Ectodermal cell (in vitro differentiated cells): Measurements from ENCODE around the gene GALNT13.

Experiments
- H3K27ac ChIP-seq: 2 replicates; pipeline ENCODE4 v1.7.0; 2013; ENCODE audit warnings: mild to moderate bottlenecking, low read depth, low read length; ENCODE audit not compliant: insufficient read depth, poor library complexity, severe bottlenecking
- H3K27me3 ChIP-seq: 2 replicates; pipeline ENCODE4 v1.7.0; 2013; ENCODE audit warnings: mild to moderate bottlenecking, low read length; ENCODE audit not compliant: insufficient read depth, control insufficient read depth, poor library complexity, severe bottlenecking
- H3K36me3 ChIP-seq: one replicate; pipeline ENCODE4 v1.7.0; 2013; ENCODE audit warnings: low read length; ENCODE audit not compliant: control insufficient read depth, insufficient read depth
- H3K4me1 ChIP-seq: one replicate; pipeline ENCODE4 v1.7.0; 2013; ENCODE audit warnings: low read length; ENCODE audit not compliant: control insufficient read depth, insufficient read depth
- H3K4me3 ChIP-seq: 2 replicates; pipeline ENCODE4 v1.7.0; 2013; ENCODE audit warnings: low read depth, low read length, control low read depth; ENCODE audit not compliant: insufficient read depth
- H3K9me3 ChIP-seq: 2 replicates; pipeline ENCODE4 v1.7.0; 2013; ENCODE audit warnings: mild to moderate bottlenecking, low read length, moderate library complexity; ENCODE audit not compliant: control insufficient read depth
- WGBS, 2 experiments: methylation state at CpG; one replicate each; pipeline ENCODE4 v1.1.7; 2013; ENCODE audit warnings: missing lambda C conversion rate in 2 of 2; 5-methylcytosine and 5-hydroxymethylcytosine counted together

Gene GALNT13

DNA sequence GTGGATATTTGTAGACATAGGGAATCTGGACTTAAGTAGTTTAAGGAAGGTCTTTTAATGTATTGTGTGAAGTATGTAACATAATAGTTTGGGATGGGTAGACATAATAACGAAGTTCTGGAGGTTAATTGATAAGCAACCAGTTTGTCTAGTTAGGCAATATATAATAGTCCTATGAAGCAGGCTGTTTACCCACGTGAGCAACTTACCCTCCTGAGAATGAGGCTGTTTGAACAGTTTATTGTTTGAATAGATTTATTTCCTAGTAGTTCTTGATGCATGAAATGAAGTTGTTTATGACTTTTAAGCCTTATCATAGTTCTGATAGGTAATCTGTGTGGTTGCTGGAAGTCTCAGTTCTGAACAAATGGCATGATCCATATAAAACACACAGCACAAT, 361.5 kb downstream of the GALNT13 start:
- H3K27ac ChIP-seq: no peak overlapping the region
- no peaks in the 10 kb centered on the region for H3K9me3 ChIP-seq
- no peak overlapping the region for H3K4me3 ChIP-seq
- H3K36me3 ChIP-seq: no peaks in the 10 kb centered on the region
- WGBS, 2 experiments: 91 to 94% methylated on average over 2 of the region's 2 CpGs
- H3K4me1 ChIP-seq: no peaks in the 10 kb centered on the region
- H3K27me3 ChIP-seq: no peaks in the 10 kb centered on the region

DNA sequence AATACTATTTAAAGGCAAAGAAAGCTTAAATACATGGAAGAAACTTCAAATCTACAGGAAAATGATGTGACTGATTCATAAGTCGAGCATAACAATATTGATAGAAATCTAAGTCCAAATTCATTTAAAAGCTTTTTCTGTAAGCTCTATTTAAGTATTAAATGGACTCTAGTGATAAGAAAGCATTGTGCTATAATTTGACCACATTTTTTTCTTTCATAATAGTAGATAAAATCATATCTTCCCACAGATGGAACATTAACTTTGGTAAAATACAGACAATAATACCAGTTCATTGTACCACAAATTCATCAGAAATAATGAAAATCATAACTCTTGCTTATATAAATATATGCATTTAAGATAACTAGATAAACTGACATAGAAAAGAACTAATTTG, 366.5 kb downstream of the GALNT13 start:
- WGBS, 2 experiments: no CpG with 5 or more reads among the region's 1 CpG
- Histone ChIP-seq H3K4me1 (no peaks in the 10 kb centered on the region), H3K27ac (no peak overlapping the region), H3K27me3 (no peaks in the 10 kb centered on the region), H3K4me3 (no peak overlapping the region), H3K9me3 (no peaks in the 10 kb centered on the region), H3K36me3 (no peaks in the 10 kb centered on the region)

DNA sequence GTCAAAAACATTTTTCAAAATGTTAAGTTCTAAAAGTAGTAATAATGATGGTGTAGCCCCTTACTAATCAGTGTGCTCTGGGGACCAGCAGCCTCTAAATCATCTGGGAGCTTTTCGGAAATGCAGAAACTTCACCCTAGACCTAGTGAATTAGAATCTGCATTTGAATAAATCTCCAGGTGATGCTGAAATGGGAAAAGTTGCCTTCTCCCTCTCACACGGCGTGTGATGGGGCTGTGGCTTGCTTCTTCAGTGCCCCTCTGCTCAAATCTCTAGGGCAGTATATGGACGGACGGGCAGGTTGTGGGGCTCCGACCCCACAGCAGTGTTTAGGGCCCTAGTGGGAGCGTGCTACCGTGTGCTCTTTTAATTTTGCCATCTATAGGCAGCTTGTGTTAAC, 368.6 kb downstream of the GALNT13 start:
- H3K9me3 ChIP-seq: no peaks in the 10 kb centered on the region
- no peak overlapping the region for H3K4me3 ChIP-seq
- 88 to 90% methylated on average over 8 of the region's 8 CpGs for WGBS, 2 experiments
- H3K4me1 ChIP-seq: no peaks in the 10 kb centered on the region
- no peaks in the 10 kb centered on the region for H3K27me3 ChIP-seq
- no peaks in the 10 kb centered on the region for H3K36me3 ChIP-seq
- H3K27ac ChIP-seq: no peak overlapping the region

DNA sequence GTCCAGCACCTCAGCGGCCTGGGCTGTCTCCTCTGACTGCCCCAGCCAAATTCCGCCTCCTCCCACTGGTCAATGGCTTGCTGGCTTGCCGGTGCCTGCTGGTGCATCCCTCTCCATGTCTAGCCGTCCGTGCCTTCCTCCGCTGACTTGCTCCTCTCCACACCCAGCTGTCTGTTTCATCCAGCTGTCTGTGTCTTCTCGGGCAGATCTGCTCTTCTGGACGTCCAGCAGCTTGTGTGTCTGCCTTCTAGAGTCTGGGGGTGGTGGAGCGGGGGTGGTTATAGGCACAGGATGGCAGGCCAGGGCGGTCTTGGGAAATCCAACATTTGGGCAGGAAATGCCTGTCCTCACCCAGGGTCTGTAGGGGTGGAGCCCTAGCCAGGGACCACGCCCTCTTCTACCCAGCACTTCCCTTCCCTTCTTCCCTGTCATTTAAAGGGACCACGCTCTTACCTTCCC, 369.2 kb downstream of the GALNT13 start:
- WGBS, 2 experiments: 90 to 94% methylated on average over 12 of the region's 12 CpGs
- Histone ChIP-seq H3K27me3 (no peaks in the 10 kb centered on the region), H3K36me3 (no peaks in the 10 kb centered on the region), H3K4me1 (no peaks in the 10 kb centered on the region), H3K9me3 (no peaks in the 10 kb centered on the region), H3K4me3 (no peak overlapping the region), H3K27ac (no peak overlapping the region)

DNA sequence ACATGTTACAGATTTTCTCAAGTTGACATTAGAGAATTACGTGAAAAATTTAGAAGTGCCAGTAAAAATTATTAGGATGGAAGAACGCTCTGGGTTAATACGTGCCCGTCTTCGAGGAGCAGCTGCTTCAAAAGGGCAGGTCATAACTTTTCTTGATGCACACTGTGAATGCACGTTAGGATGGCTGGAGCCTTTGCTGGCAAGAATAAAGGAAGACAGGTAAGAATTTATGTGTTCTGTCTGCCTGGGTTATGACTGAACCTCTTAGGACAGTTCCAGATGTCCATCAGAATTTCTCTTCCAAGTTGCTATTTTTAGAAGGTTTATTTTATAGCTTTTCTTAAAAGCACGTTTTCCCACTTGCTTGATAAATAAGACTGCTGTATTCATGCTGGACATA, 371.0 kb downstream of the GALNT13 start:
- Histone ChIP-seq H3K4me3 (no peak overlapping the region), H3K9me3 (no peaks in the 10 kb centered on the region), H3K36me3 (no peaks in the 10 kb centered on the region), H3K27ac (no peak overlapping the region), H3K27me3 (no peaks in the 10 kb centered on the region), H3K4me1 (no peaks in the 10 kb centered on the region)
- WGBS, 2 experiments: 93 to 94% methylated on average over 7 of the region's 7 CpGs

DNA sequence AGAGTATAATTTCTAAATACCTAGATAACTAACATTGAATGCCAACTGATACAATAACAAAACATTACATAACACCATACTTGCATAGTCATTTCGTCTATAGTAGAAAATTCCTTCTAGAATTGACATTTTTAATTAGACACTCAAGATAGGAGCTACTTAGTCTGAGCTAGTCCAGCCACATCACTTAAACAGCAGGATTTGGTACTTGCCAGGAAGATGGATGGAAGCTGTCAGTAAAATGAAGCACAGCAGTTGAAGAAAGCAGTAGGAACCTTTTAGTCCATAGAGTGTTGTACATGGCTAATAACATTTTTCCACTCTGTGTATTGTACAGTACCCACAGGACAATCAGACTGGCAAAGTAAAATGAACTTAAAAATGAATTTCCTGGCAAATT, 372.0 kb downstream of the GALNT13 start:
- Histone ChIP-seq H3K9me3 (no peaks in the 10 kb centered on the region), H3K36me3 (no peaks in the 10 kb centered on the region), H3K4me3 (no peak overlapping the region), H3K4me1 (no peaks in the 10 kb centered on the region), H3K27me3 (no peaks in the 10 kb centered on the region), H3K27ac (no peak overlapping the region)
- 73 to 85% methylated on average over 1 of the region's 1 CpG for WGBS, 2 experiments

DNA sequence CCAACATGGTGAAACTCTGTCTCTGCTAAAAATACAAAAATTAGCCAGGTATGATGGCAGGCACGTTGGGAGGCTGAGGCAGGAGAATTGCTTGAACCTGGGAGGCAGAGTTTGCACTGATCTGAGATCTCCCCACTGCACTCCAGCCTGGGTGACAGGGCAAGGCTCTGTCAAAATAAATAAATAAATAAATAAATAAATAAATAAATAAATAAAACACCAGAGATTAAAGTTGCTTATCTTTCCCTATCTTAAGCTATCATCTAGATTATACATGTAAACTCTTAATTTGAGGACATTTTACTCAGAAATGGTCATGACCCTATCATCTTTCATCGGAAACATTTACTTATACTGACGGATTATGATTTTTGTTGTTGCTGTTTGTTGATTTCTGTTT, 373.2 kb downstream of the GALNT13 start:
- WGBS, 2 experiments: 75 to 96% methylated on average over 1 to 3 of the region's 3 CpGs
- Histone ChIP-seq H3K9me3 (no peaks in the 10 kb centered on the region), H3K4me3 (no peak overlapping the region), H3K36me3 (no peaks in the 10 kb centered on the region), H3K27ac (no peak overlapping the region), H3K4me1 (no peaks in the 10 kb centered on the region), H3K27me3 (no peaks in the 10 kb centered on the region)

DNA sequence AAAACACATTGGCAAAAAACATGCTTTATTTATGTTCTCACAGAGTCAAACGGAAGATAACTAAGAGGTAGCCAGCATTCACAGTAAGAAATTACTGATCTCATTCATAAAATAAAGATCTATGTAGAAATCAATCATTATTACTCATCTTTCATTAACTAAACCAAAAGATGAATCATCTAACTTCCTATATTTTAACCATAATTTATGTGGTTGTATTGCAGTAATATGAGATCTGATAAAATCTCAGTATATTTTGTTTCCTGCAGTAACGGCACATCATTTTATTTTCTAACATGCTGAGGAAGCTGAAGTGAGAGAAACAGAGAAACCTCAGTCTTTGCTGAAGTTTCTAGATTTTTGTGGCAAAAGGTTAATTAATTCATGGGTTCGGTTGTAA, 375.8 kb downstream of the GALNT13 start:
- no peaks in the 10 kb centered on the region for H3K9me3 ChIP-seq
- H3K4me3 ChIP-seq: no peak overlapping the region
- 88 to 92% methylated on average over 3 of the region's 3 CpGs for WGBS, 2 experiments
- H3K27me3 ChIP-seq: no peaks in the 10 kb centered on the region
- no peak overlapping the region for H3K27ac ChIP-seq
- no peaks in the 10 kb centered on the region for H3K36me3 ChIP-seq
- no peaks in the 10 kb centered on the region for H3K4me1 ChIP-seq

DNA sequence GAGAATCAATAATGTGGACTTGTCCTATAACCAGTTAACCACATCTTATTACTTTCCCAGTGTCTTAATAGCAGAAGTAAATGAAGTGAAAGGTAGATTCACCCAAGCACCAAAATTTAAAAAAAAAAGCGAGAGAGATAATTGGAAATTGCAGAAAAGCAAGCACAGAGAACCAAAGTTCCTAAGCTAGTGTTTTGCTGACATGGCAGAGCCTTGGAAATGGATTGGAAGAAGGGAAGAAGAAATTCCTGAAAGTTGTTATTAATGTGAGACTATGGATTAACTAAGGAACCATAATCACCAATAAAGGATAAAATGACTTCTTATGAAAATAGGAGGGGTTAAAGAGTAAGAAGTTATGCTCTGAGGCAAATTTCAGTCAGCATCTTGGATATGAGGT, 384.4 kb downstream of the GALNT13 start:
- Histone ChIP-seq H3K27me3 (no peaks in the 10 kb centered on the region), H3K9me3 (no peaks in the 10 kb centered on the region)
- WGBS, 2 experiments: 92 to 100% methylated on average over 1 of the region's 1 CpG

DNA sequence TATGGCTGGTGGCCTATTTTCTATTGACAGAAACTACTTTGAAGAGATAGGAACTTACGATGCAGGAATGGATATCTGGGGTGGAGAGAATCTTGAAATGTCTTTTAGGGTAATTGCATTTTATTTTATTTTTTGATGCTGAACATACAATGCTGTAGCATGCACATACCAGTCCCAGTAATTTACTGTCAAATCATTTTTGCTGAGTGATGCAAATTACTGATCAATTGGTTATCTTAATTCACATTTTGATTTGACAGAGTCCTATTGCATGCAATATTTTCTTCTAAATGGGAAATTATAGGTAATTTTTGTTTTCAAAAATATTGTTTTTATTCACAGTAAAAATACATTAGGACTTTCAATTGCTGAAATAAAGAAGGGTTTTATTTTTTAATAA, 387.3 kb downstream of the GALNT13 start:
- Histone ChIP-seq H3K4me1 (no peaks in the 10 kb centered on the region), H3K9me3 (no peaks in the 10 kb centered on the region), H3K36me3 (no peaks in the 10 kb centered on the region), H3K4me3 (no peak overlapping the region), H3K27ac (no peak overlapping the region), H3K27me3 (no peaks in the 10 kb centered on the region)
- 83 to 86% methylated on average over 1 of the region's 1 CpG for WGBS, 2 experiments

More for the DNA sequence above, 384.4 kb downstream of the GALNT13 start:
- no peak overlapping the region for H3K27ac ChIP-seq
- no peaks in the 10 kb centered on the region for H3K4me1 ChIP-seq
- H3K4me3 ChIP-seq: no peak overlapping the region
- no peaks in the 10 kb centered on the region for H3K36me3 ChIP-seq

DNA sequence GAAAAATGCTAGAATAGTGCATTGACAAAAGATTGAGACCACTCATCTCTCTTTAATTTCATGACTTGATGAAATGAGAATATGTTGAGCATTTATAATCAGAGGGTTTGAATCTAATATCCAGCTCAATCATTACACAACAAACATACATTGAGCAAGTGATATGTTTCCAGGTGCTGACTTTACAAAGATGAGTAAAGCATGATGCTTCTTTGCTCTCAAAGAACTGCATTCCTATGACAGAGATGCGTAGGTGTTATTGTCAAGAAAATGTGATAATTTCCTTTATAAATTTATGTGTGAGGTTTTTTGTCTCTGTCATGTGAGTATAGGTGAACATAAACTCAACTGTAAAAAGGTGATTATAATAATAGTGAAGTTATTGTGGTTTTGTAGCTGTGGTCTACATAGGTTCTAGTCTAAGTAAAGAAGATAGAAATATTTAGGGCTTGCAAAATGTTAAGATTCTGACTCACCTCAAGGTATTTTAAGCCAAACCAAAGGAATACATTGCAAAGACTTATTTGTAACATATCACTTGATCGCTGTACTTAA, 389.8 kb downstream of the GALNT13 start:
- Histone ChIP-seq H3K27me3 (no peaks in the 10 kb centered on the region), H3K27ac (no peak overlapping the region), H3K4me3 (no peak overlapping the region), H3K4me1 (no peaks in the 10 kb centered on the region), H3K36me3 (no peaks in the 10 kb centered on the region), H3K9me3 (no peaks in the 10 kb centered on the region)
- 91 to 93% methylated on average over 2 of the region's 2 CpGs for WGBS, 2 experiments
